ENCODE results near the gene RPGRIP1L.

RPGRIP1L gene

GRCh38 chr16:53612003-53612402, 91.7 kb downstream of the RPGRIP1L start:
- Histone ChIP-seq H3K27me3 (ENCODE audit: insufficient read depth, poor library complexity, severe bottlenecking) (no peaks in the 10 kb centered on the region), H3K4me3 (replicated peaks; ENCODE audit: insufficient read depth, low read length) (no peak overlapping the region), H3K27ac (replicated peaks) (no peak overlapping the region)
- DNase-seq (ENCODE audit: low read depth in 1 of 2, low spot score in 1 of 2) = no peak
- TF ChIP-seq SPI1 (IDR thresholded peaks at IDR 0.05; ENCODE audit: borderline replicate concordance, low read depth) (no peak), POLR2AphosphoS5 (IDR thresholded peaks at IDR 0.05; ENCODE audit: low read depth) (no peak), CTCF (IDR thresholded peaks at IDR 0.05; ENCODE audit: insufficient read depth, low read length) (no peak), REST (IDR thresholded peaks at IDR 0.05; ENCODE audit: insufficient replicate concordance, low read depth) (no peak)

- Histone ChIP-seq H3K27ac (replicated peaks) (no peak overlapping the region), H3K4me3 (replicated peaks; ENCODE audit: insufficient read depth, low read length) (no peak overlapping the region), H3K27me3 (ENCODE audit: insufficient read depth, poor library complexity, severe bottlenecking) (no peaks in the 10 kb centered on the region)
- no peak for DNase-seq (ENCODE audit: low read depth in 1 of 2, low spot score in 1 of 2)
- TF ChIP-seq GABPA (IDR thresholded peaks at IDR 0.05; ENCODE audit: low read depth) (no peak), POLR2AphosphoS5 (IDR thresholded peaks at IDR 0.05; ENCODE audit: low read depth) (no peak), SPI1 (IDR thresholded peaks at IDR 0.05; ENCODE audit: borderline replicate concordance, low read depth) (no peak), CTCF (IDR thresholded peaks at IDR 0.05; ENCODE audit: insufficient read depth, low read length) (no peak), REST (IDR thresholded peaks at IDR 0.05; ENCODE audit: insufficient replicate concordance, low read depth) (no peak)
Measured at GRCh38 chr16:53611179-53611696, 92.4 kb downstream of the RPGRIP1L start.

GRCh38 chr16:53609536-53609935, 94.1 kb downstream of the RPGRIP1L start:
- H3K4me3 ChIP-seq (replicated peaks; ENCODE audit: insufficient read depth, low read length) = no peak overlapping the region
- TF ChIP-seq SPI1 (IDR thresholded peaks at IDR 0.05; ENCODE audit: borderline replicate concordance, low read depth) (no peak), POLR2AphosphoS5 (IDR thresholded peaks at IDR 0.05; ENCODE audit: low read depth) (no peak), REST (IDR thresholded peaks at IDR 0.05; ENCODE audit: insufficient replicate concordance, low read depth) (no peak), CTCF (IDR thresholded peaks at IDR 0.05; ENCODE audit: insufficient read depth, low read length) (no peak), GABPA (IDR thresholded peaks at IDR 0.05; ENCODE audit: low read depth) (no peak)
- DNase-seq (ENCODE audit: low read depth in 1 of 2, low spot score in 1 of 2) = no peak
- no peak overlapping the region for H3K27ac ChIP-seq (replicated peaks)
- H3K27me3 ChIP-seq (ENCODE audit: insufficient read depth, poor library complexity, severe bottlenecking) = no peaks in the 10 kb centered on the region
